HepG2 (cell line): ENCODE results near the gene IL2RA.

ENCODE experiments used
- CREM ChIP-seq, 2 experiments: sonication (generic) in 1 of 2; formaldehyde crosslinking in 1 of 2; IDR thresholded peaks; 2 replicates each; pipeline versions ENCODE4 v1.4.0 to v1.6.1; 2016 to 2020; ENCODE audit warnings: antibody characterized with exemption in 1 of 2, mild to moderate bottlenecking in 1 of 2, missing genetic modification reagents in 1 of 2
- DNMT3B ChIP-seq: conservative IDR thresholded peaks from 2 replicates; pipeline ENCODE4 v1.6.1; 2016; ENCODE audit warnings: missing biosample characterization, control low read depth
- KDM6A ChIP-seq: IDR thresholded peaks from 2 replicates; pipeline ENCODE4 v1.6.1; 2016; ENCODE audit warnings: low read depth
- NFE2 ChIP-seq: sonication (generic); formaldehyde crosslinking; IDR thresholded peaks from 2 replicates; pipeline ENCODE4 v1.4.0; 2020; ENCODE audit warnings: missing genetic modification reagents
- NR1H2 ChIP-seq: sonication (generic); formaldehyde crosslinking; IDR thresholded peaks from 2 replicates; pipeline ENCODE4 v1.8.1; 2022; ENCODE audit warnings: low read depth, missing genetic modification reagents, borderline replicate concordance
- TBL1XR1 ChIP-seq: fragments of 150-350 bp; IDR thresholded peaks from 2 replicates; pipeline ENCODE4 v1.6.1; 2014; ENCODE audit warnings: borderline replicate concordance, low read length; ENCODE audit not compliant: partially characterized antibody
- ZFX ChIP-seq: sonication (generic); formaldehyde crosslinking; IDR thresholded peaks from 2 replicates; pipeline ENCODE4 v1.4.0; 2020; ENCODE audit warnings: mild to moderate bottlenecking, low read depth, missing genetic modification reagents, moderate library complexity
- ZNF263 ChIP-seq: sonication (generic); formaldehyde crosslinking; IDR thresholded peaks from 2 replicates; pipeline ENCODE4 v1.4.0; 2020; ENCODE audit warnings: missing genetic modification reagents
- ZNF430 ChIP-seq: sonication (generic); formaldehyde crosslinking; IDR thresholded peaks from 2 replicates; pipeline ENCODE4 v1.9.0; 2021; ENCODE audit warnings: mild to moderate bottlenecking, missing genetic modification reagents

DNA sequence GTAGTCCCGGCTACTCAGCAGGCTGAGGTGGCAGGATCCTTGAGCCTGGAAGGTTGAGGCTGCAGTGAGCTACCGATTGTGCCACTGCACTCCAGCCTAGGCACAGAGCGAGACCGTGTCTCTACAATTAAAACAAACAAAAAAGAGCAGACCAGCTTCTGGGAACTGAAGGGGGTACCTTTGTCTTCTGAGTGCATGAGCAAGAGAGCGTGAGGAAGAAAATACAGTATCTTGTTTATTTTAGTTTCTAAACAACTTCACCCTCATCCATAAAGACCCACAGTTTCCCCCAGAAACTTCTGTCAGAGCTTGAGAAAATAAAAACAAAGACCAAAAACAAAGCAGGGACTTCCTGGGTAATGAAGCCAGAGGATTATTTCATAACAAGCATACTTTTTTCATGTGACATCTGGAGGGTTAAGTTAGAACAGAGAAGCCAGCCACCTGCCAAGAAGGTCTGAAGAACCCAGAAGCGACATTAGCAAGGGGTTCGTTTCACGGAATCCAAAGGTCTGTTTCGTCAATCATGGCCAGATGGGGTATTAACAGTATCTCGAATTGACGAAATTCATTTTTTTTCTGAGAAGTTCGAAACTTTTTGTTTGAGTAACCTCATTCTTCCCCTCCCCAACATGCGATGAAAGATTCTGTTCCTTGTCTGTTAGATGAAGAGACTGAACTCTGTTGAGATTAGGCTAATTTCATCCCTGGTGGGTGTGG lies 10.2 kb upstream of the IL2RA start:
- TF ChIP-seq NR1H2 (no peak), ZFX (CRISPR knock-in tag) (no peak), CREM (IDR thresholded peaks at IDR 0.05) (no peak), CREM (CRISPR knock-in tag; IDR thresholded peaks at IDR 0.05) (no peak), ZNF430 (CRISPR knock-in tag) (no peak), TBL1XR1 (no peak), KDM6A (no peak), NFE2 (CRISPR knock-in tag) (no peak), DNMT3B (no peak), ZNF263 (CRISPR knock-in tag) (no peak)
